Measurements from ENCODE around the gene NPIPA5.
A peak's percentile ranks its signal among the peaks of the same experiment; 100 is the strongest.
"Not testable (repeated sequence)": the region's sequence is repeated elsewhere in the genome, so short reads cannot be mapped to it uniquely, and the experiment has no call there.

The NPIPA5 gene

DNA sequence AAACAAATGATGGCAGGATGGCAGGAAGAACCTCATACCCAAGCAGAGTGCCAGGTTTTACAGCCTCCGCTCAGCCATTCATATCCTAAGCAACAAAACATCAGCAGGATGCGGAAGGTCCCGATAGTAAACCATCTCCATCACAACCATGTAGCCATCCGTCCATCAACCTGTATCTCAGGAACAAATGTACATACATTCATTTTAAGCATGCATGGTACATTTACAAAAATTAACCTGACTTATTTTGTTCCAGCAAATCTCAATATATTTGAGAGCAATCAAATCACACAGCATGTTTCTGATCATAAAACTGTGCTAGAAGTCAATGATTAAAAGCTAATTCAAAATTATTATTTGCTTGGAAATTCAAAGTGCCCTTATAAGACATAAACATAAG, at the start of gene NPIPA5:
NPIPA5 (minus strand) TSS at position 101 of the 400 bp plus-strand sequence; CDS start at position 101, 0 bp downstream.
- DNase-seq, result not testable (repeated sequence)

DNA sequence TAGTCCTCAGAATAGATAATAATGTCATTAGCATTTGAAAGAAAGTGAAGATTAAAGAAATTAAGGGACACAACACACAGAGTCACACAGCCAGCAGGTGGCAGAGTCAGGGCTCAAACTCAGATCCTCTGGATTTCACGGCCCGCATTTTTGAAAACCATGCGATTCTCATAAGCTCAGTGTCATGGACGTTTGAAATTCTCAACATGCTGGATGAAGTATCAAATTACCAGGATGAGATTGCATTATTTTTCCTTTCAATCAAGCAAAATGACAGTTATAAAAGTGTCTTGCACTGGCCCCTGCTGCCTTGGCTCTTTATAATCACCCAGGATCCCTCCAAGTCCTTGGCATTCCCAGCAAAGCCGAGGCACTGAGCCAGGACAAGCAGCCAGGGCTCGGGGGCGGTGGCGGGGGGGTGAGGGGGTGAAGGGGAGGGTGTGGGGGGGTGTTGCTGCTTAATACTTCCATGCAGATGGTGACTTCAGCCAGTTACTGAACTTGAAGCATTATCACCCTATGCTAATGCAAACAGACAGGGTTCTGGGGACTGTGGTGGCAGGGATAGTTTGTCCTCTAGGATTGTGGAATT, 49.6 kb upstream of the NPIPA5 start:
- DNase-seq, result peak; percentile 55

DNA sequence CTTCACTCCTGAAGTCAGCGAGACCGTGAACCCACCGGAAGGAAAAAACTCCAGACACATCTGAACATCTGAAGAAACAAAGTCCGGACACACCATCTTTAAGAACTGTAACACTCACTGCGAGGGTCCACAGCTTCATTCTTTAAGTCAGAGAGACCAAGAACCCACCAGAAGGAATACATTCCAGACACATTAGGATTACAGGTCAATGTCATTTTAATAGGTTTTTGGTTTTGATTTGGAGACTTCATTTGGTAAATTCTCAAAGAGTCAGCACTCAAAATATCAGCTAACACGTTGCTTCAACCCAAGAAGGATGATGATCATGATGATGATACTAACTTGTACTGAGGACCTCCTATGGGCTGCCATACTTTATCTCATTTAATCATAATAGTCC, 48.7 kb upstream of the NPIPA5 start:
- DNase-seq, result no peak

DNA sequence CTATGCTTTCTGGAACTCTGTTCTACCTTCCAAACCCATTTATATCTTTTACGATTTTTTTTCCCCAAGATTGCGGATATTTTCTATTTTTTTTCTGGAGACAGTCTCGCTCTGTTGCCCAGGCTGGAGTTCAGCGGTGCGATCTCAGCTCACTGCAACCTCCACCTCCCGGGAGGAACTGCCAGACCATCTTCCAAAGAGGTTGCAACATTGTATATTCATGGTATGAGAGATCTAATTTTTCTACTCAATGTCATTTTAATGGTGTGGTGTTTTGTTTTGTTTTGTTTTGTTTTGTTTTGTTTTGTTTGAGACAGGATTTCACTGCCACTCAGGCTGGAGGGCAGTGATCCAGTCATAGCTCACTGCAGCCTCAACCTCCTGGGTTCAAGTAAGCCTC, 47.8 kb upstream of the NPIPA5 start:
- no peak for DNase-seq

DNA sequence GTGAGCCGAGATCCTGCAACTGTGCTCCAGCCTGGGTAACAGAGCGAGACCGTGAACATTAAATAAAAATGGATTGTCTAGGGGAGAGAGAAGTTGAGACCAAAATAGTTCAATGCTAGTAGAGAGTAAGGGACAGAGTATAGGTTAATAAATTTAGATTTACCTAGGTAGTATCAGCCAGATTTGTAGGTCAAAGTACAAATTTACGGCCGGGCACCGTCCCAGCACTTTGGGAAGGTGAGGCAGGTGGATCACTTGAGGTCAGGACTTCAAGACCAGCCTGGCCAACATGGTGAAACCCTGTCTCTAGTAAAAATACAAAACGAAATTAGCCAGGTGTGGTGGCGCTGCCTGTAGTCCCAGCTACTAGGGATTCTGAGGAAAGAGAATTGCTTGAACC, 44.1 kb upstream of the NPIPA5 start:
- no peak for DNase-seq

DNA sequence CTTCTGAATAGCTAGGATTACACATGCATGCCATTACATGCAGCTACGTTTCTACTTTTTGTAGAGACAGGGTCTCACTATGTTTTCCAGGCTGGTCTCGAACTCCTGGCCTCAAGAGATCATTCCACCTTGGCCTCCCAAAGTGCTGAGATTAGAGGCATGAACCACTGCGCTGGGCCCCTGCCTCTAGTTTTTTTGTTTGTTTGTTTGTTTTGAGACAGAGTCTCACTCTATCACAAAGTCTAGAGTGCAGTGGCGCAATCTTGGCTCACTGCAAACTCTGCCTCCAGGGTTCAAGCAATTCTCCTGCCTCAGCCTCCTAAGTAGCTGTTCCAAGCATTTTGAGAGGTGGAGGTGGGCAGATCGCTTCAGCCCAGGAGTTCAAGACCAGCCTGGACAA, 43.6 kb upstream of the NPIPA5 start:
- DNase-seq, result not testable (repeated sequence)

DNA sequence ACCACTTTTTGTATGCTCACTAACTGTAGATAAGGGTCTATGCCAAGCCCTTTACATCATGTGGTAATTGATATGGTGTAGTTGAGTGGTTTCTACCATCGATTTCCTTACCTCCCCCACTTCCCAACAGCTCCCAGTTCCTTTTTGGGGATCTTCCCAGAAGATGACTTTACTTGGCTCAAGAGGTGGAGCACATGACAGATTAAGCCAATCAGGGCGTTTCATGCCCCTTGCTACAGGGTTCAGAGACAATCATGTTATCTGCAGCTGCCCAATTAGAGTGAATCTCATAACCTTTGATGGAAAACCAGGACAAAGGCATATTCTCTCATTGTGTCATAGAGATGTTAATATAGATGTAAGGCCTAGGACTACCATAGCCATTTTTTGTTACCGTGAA, 40.1 kb upstream of the NPIPA5 start:
- DNase-seq, result no peak

DNA sequence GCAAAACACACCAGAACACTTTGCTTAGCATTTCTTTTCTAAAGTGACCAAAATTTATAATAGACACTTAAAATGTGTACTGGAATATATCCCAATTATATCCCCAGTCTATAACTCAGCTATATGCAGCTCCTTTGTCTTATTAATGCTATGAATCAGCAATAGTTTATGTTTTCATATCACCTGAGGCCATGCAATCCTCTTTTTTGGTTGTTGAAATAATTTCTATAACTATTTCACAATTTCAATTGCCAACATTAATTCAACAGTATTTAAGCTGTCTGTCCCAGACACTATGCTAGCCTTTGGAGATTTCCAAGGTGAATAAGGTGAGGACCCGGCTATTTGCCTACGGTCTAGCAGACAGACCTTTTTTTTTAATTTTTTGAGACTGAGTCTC, 39.1 kb upstream of the NPIPA5 start:
- no peak for DNase-seq

DNA sequence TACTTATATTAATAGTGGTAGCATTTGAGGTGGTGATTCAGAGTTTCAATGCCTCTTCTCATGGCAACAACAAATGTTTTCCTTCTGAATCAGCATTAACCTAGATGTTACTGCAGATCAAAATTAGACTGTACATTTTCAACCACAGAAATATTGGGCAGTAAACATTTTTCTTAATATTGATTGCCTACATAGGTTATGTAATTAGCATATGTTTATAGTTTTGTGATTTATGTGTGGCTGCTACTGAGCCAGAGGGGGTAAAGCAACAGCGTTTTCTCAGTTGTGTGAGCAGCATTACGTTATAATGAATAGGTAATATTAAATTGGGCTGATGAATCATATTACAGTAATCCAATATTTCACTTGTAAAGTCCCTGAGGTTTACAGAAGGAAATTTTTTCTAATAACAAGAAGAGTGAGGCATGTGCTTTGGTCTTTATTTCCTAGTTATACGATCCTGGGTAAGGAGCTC, 37.5 kb upstream of the NPIPA5 start:
- no peak for DNase-seq

DNA sequence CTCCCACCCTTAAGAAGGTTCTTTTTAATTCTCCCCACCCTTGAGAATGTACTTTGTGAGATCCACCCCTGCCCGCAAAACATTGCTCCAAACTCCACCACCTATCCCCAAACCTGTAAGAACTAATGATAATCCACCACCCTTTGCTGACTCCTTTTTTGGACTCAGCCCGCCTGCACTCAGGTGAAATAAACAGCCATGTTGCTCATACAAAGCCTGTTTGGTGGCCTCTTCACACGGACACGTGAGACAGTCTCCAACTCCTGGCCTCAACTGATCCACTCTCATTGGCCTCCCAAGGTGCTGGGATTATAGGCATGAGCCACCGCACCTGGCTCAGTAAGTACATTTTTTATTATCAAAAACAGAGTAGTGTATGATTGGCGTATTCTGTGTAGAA, 31.4 kb upstream of the NPIPA5 start:
- not testable (repeated sequence) for DNase-seq

DNA sequence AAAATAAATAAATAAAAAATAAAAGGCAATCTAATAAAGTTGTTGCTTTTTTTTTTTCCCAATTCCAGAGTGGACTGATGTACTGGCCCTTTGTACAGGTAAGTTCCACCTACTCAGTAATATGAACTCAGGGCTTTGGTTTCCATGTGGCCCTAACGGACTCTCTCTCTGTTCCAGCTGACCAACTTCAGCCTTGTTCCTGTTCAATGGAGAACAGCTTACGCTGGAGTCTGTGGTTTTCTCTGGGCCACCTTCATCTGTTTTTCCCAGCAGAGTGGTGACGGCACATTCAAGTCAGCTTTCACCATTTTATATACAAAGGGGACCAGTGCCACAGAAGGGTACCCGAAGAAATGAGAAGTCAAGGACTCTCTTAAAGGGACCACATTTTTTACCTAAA, 29.7 kb upstream of the NPIPA5 start:
- DNase-seq, result not testable (repeated sequence)

DNA sequence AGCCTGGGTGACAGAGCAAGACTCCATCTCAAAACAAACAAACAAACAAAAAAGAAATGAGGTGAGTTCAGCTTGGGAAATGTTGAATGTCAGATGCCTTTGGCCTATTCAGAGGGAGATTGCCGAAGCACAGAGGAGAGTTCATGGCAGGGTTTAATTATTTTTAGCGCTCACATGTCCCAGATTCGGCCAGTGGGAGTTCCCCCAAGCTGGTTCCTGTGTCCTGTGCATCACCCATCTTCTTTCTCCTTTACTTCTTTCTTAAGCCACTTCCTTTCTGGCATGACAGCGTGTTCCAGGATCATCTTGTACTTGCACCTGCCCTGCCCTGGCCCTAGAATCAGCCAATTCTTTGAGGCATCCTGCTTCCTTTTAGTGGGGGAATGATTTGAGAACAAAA, 26.7 kb upstream of the NPIPA5 start:
- DNase-seq, result no peak

DNA sequence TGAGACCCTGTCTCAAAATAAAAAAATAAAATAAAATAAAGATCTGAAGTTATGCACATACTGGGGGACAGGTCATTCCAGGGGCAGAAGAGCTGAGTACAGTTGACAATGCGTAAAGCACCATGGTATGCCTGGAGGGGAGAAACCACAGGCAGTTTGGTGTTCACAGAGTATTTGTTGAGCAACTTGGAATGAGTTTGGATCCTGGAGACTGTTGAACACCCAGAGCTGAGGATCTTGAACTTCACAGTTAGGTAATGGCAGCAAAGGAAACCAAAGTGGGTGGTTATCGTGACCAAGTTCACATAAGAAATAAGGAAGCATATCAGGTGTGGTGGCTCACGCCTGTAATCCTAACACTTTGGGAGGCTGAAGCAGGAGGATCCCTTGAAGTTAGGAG, 26.0 kb upstream of the NPIPA5 start:
- not testable (repeated sequence) for DNase-seq

DNA sequence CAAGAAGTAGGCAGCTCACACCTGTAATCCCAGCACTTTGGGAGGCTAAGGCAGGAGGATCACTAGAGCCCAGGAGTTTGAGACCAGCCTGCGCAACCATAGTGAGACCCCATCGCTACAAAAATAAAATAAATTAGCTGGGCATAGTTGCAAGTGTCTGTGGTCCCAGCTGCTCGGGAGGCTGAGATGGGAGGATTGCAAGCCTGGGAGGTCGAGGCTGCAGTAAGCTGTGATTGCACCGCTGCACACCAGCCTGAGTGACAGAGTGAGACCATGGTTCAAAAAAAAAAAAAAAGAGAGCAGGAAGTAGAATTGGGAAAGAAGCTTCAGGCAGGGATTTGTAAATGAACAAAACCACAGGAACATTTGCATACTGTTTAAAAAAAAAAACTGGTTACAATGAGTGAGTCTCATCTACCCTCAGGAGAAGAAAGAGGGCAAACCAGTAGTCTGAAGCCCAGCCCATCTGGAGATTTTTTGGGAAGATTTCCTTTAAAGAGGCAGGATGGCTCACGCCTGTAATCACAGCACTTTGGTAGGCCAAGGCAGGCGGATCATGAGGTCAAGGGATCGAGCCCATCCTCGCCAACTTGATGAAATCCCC, 25.4 kb upstream of the NPIPA5 start:
- no peak for DNase-seq

DNA sequence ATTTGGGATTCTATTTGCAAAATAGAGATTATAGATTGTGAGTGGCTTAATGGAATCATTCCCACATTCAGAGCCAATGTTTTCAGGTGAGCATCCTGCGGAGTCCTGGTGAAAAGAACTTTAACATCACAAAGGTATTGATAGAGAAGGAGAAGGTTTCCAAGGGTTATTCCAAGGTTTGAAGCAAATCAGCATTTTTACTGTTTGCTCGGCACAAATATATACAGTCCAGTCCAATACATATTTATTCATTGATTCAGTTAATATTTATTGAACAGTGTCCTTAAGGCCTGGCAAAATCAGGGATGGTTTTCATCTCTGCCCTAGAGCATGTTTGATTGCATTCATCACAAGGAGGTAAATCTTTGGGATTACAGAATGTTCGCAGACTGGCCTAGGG, 23.9 kb upstream of the NPIPA5 start:
- no peak for DNase-seq

DNA sequence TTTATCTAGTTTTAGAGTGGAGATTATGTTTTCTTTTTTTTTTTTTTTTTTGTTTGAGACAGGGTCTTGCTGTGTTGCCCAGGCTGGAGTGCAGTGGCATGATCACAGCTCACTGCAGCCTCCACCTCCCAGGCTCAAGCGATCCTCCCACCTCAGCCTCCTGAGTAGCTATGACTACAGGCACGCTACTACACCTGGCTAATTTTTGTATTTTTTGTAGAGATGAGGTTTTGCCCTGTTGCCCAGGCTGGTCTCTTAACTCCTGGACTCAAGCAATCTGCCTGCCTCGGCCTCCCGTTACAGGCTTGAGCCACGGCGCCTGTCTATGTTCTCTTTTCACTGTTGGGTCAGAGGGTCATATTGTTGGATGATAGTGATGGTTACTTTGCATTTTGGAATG, 22.2 kb upstream of the NPIPA5 start:
- not testable (repeated sequence) for DNase-seq

DNA sequence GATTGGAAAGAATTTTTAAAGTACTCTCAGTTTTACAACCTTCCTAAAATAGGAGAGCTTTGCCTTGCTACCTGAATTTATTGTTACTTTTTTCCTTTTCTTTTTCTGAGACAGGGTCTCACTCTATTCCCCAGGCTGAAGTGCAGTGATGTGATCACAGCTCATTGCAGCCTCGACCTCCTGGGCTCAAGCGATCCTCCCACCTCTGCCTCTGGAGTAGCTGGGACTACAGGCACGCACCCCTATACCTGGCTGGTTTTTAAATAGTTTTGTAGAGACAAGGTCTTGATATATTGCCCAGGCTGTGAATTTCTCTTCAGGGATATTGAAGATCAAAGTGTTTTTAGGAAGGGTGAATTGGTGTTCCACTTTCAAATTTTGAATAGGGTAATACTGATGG, 21.2 kb upstream of the NPIPA5 start:
- no peak for DNase-seq

DNA sequence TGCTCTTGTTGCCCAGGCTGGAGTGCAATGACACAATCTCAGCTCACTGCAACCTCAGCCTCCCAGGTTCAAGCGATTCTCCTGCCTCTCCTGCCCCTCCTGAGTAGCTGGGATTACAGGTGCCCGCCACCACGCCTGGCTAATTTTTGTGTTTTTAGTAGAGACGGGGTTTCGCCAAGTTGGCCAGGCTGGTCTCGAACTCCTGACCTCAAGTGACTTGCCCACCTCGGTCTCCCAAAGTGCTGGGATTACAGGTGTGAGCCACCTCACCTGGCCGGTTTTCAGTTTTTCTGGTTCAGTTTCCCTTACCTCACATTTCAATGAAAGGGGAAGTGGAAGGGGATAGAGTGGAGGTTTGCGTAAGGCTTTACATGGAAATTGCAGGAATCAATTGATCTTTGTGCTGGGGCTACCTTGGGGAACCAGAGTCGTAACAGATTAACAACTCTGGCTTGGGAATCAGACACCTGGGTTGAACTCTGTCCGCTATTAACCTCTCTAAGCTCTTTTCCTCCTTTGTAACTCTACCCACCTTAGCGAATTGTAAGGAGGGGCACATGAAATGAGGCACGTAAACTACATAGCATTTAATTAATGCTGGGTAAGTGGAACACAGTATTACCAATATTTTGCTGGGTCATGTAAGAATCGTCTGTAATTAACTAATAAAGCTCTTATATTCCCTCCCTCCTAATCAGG, 20.7 kb upstream of the NPIPA5 start:
- DNase-seq, result no peak

DNA sequence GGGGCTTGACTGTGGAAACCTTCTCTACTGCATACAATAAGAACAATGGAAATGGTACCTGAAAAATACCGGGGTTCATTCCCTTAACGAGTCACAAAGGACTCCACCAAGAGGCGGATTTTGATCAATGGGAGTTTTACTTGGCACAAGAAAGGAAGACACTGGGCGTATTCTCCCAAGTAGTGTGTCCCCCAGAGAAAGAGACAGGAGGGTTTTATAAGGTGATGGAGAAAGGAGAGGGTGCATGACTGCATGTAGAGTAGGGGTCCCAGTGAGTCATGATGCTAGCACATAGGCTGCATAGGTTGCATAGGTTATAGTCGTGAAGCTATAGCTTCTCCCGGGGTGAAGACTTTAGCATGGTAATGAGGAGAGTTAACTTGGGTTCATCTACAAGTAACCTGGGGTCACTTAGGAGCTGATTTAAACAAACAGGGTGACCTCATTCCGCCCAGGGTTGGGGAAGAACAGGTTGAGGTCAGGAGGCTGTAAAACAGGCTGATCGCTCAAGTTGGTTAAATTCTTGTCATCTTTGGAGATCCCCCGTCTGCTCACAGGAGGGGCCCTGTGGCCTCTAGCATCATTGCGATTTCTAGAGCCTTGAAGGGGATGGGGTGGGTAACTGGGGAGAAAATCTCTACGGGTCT, 19.0 kb upstream of the NPIPA5 start:
- no peak for DNase-seq

DNA sequence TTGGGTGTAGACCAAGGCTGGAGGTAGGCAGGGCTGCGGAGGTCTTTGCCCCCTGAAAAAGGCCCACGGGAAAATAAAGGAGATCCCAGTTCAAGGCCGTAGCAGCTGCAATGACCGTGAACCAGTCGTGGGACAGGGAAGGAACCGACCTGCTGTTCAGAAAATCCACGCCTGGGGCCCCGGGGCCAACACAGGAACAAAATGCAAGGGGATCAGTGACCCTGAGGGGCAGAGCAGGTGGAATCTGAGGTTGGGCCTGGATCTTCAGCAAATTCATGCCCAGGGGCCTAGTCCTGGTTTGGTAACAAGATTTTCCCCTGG, 18.4 kb upstream of the NPIPA5 start:
- DNase-seq, result not testable (repeated sequence)

DNA sequence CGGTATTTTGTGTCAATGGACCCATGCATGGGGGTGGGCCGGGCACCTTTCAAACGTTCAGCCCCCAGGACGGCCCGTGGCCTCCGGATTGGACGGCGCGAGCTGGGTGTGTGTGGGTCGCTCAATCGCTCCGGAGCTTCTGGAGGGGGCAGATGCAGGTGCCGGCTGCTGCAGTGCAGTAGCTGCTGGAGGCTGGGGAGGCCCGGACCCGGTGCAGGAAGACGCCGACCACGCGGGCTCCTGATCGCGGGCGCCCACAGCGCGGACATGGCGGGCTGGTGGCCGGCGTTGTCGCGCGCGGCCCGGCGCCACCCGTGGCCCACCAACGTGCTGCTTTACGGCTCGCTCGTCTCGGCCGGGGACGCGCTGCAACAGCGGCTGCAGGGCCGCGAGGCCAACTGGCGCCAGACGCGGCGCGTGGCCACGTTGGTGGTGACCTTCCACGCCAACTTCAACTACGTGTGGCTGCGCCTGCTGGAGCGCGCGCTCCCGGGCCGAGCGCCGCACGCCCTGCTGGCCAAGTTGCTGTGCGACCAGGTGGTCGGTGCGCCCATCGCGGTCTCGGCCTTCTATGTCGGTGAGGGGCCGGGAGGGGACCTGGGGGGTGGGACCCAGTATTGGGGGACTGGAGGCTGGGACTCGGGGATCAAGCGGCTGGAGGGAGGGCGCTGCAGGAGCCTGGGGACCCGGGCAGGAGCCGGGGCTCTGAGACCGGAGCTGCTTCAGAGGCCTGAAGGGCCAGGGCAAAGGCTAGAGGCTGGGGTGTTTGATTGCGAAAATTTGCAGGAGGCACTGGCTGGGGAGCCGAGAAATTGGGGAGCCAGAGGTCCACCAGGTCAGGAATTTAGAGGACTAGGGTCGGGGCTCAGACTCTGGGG, 17.8 kb upstream of the NPIPA5 start, which contains the start of gene MPV17L:
MPV17L (plus strand) TSS at position 124 of the 878 bp plus-strand sequence; CDS start at position 268, 144 bp downstream.
- peak; percentile 58 for DNase-seq

DNA sequence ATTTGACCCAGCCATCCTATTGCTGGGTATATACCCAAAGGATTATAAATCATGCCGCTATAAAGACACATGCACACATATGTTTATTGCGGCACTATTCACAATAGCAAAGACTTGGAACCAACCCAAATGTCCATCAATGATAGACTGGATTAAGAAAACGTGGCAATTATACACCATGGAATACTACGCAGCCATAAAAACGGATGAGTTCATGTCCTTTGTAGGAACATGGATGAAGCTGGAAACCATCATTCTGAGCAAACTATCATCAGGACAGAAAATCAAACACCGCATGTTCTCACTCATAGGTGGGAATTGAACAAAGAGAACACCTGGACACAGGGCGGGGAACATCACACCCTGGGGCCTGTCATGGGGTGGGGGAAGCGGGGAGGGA, 14.9 kb upstream of the NPIPA5 start:
- DNase-seq, result not testable (repeated sequence)

DNA sequence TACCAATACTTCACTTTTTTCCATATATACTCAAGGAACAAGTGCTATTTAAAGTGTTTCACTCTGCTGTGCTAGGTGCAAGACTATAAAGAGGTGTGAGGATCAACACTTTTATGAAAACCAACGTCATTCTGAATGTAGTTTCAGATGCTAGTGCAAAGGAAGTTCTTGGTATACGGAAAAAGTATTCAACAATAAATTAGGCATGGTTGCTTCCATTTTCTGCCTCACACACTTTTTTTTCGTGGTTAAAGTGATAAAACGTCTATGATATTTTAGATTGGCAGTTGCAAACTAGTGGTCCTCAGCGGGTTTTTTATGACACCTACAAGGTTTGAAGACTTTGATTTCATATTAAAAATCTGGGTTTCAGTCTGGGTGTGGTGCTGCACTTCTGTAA, 11.8 kb upstream of the NPIPA5 start:
- not testable (repeated sequence) for DNase-seq

All from midbrain (tissue), 1 donor.